Activated naive CD8-positive, alpha-beta T cell treated with anti-CD3 and anti-CD28 coated beads for 36 hours (primary cell): ENCODE results near the gene BNC1. TPM values are rescaled to one million over a fixed set of nuclear protein-coding genes. Genes with fewer than 3 reads are reported as not detected.
"Not testable (repeated sequence)": the region's sequence is repeated elsewhere in the genome, so short reads cannot be mapped to it uniquely, and the experiment has no call there.

Experiments used
- DNase-seq: peaks from one replicate; pipeline ENCODE4 v3.0.0; 2021
- H3K27ac Mint-ChIP-seq: one replicate; pipeline ENCODE4 v1.8.0; 2022; ENCODE audit warnings: mild to moderate bottlenecking, moderate library complexity, mixed read lengths
- H3K27me3 Mint-ChIP-seq: one replicate; pipeline ENCODE4 v1.8.0; 2022; ENCODE audit warnings: mild to moderate bottlenecking, mixed read lengths
- H3K36me3 Mint-ChIP-seq: one replicate; pipeline ENCODE4 v1.8.0; 2021; ENCODE audit warnings: mild to moderate bottlenecking, mixed read lengths
- H3K4me1 Mint-ChIP-seq: one replicate; pipeline ENCODE4 v1.8.0; 2021; ENCODE audit warnings: mixed read lengths
- H3K4me3 Mint-ChIP-seq: one replicate; pipeline ENCODE4 v1.8.0; 2022; ENCODE audit warnings: mild to moderate bottlenecking, moderate library complexity, mixed read lengths
- H3K9me3 Mint-ChIP-seq: one replicate; pipeline ENCODE4 v1.8.0; 2022; ENCODE audit warnings: mixed read lengths
- total RNA-seq, 2 experiments: library from RNA; stranded (reverse); gene quantifications; one replicate each; pipeline ENCODE4 v1.2.3, GENCODE V29; 2021

BNC1 gene
- total RNA-seq, 2 experiments from 2014 or later: not detected

- H3K4me3 Mint-ChIP-seq: no peak overlapping the region
- H3K27ac Mint-ChIP-seq: no peak overlapping the region
- H3K36me3 Mint-ChIP-seq: no peaks in the 10 kb centered on the region
- no peaks in the 10 kb centered on the region for H3K4me1 Mint-ChIP-seq
- peaks cover 12% of the 10 kb centered on the region for H3K27me3 Mint-ChIP-seq
- DNase-seq: no peak
- H3K9me3 Mint-ChIP-seq: no peaks in the 10 kb centered on the region
These were observed 54.2 kb downstream of the BNC1 start for GRCh38 chr15:83230242-83230641.

- Mint-ChIP-seq H3K4me3 (no peak overlapping the region), H3K27me3 (peaks cover 26% of the 10 kb centered on the region), H3K36me3 (no peaks in the 10 kb centered on the region), H3K4me1 (no peaks in the 10 kb centered on the region), H3K9me3 (no peaks in the 10 kb centered on the region), H3K27ac (no peak overlapping the region)
- DNase-seq: no peak
These were observed 59.0 kb downstream of the BNC1 start for GRCh38 chr15:83225449-83225848.

DNA sequence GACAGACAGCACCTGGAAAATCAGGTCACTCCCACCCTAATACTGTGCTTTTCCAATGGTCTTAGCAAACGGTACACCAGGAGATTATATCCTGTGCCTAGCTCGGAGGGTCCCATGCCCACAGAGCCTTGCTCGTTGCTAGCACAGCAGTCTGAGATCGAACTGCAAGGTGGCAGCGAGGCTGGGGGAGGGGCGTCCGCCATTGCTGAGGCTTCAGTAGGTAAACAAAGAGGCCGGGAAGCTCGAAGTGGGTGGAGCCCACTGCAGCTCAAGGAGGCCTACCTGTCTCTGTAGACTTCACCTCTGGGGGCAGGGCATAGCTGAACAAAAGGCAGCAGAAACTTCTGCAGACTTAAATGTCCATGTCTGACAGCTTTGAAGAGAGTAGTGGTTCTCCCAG is 62.7 kb downstream of the BNC1 start:
- not testable (repeated sequence) for H3K27ac Mint-ChIP-seq, H3K4me1 Mint-ChIP-seq, H3K4me3 Mint-ChIP-seq, H3K36me3 Mint-ChIP-seq, DNase-seq, H3K9me3 Mint-ChIP-seq
- H3K27me3 Mint-ChIP-seq: peaks cover 40% of the 10 kb centered on the region

- DNase-seq: no peak
- Mint-ChIP-seq H3K4me3 (no peak overlapping the region), H3K36me3 (no peaks in the 10 kb centered on the region), H3K9me3 (peaks cover 3% of the 10 kb centered on the region), H3K4me1 (peaks cover 2% of the 10 kb centered on the region), H3K27me3 (peaks cover 42% of the 10 kb centered on the region), H3K27ac (no peak overlapping the region)
These were observed 65.4 kb downstream of the BNC1 start for GRCh38 chr15:83219026-83219425.

- Mint-ChIP-seq H3K4me3 (no peak overlapping the region), H3K27ac (no peak overlapping the region), H3K4me1 (peaks cover 2% of the 10 kb centered on the region), H3K36me3 (no peaks in the 10 kb centered on the region), H3K9me3 (peaks cover 3% of the 10 kb centered on the region), H3K27me3 (peaks cover 32% of the 10 kb centered on the region)
- DNase-seq: no peak
These were observed 69.2 kb downstream of the BNC1 start for GRCh38 chr15:83215306-83215705.

GRCh38 chr15:83210619-83211018 is 73.8 kb downstream of the BNC1 start:
- no peak for DNase-seq
- H3K27me3 Mint-ChIP-seq: peaks cover 22% of the 10 kb centered on the region
- H3K9me3 Mint-ChIP-seq: peaks cover 5% of the 10 kb centered on the region
- H3K4me3 Mint-ChIP-seq: no peak overlapping the region
- H3K4me1 Mint-ChIP-seq: peaks cover 6% of the 10 kb centered on the region
- no peak overlapping the region for H3K27ac Mint-ChIP-seq
- H3K36me3 Mint-ChIP-seq: peaks cover 2% of the 10 kb centered on the region

GRCh38 chr15:83209333-83209732 is 75.1 kb downstream of the BNC1 start:
- Mint-ChIP-seq H3K36me3 (peaks cover 2% of the 10 kb centered on the region), H3K27me3 (peaks cover 28% of the 10 kb centered on the region), H3K4me1 (peaks cover 6% of the 10 kb centered on the region), H3K4me3 (no peak overlapping the region), H3K27ac (no peak overlapping the region), H3K9me3 (peaks cover 2% of the 10 kb centered on the region)
- DNase-seq: no peak

- no peak overlapping the region for H3K4me3 Mint-ChIP-seq
These were observed 76.2 kb downstream of the BNC1 start for GRCh38 chr15:83208367-83208661.

DNA sequence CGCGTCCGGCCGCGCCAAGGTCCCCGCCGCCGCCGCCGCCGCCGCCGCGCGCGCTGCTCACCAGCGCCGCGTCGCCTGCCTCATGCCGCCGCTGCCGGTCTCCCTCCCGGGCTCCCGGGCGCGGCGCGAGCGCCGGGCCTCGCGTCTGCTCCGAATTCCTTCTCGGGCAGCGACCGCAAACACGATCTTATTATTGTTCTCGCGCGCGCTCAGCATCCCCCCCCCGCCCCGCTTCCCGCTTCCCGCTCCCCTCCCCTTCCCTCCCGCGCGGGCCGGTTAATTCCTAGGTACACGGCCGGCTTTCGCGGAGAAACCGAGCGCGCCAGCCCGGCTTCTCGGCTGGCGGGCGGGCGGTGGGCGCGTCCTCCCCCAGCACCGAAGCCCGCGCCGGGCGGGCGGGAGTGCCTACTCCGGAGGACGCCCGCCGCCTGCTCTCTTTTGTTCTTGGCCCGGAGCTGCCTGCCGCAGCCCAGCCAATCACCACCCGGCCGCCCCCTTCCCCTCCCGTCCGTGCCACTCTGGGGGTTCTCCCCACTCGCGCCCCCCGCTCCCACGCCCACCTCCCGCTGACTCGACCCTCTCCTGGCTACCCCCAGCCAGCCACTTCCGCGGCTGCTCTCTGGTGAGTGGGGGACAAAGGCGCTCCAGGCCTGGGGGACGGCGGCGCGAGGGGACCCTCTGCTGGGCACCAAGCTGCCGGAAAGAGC is 76.7 kb downstream of the BNC1 start, which contains the start of gene HDGFL3:
Gene HDGFL3 (minus strand): TSS at position 164 of the 707 bp plus-strand sequence. CDS start 409 bp downstream, outside the sequence.
- H3K27ac Mint-ChIP-seq: peak within 1 kb of the TSS; percentile 79
- peak within 1 kb of the TSS; percentile 81 for H3K4me3 Mint-ChIP-seq
- H3K4me1 Mint-ChIP-seq: peaks cover 6% of the 10 kb centered on the region
- H3K9me3 Mint-ChIP-seq: peaks cover 2% of the 10 kb centered on the region
- H3K36me3 Mint-ChIP-seq: peaks cover 2% of the 10 kb centered on the region
- H3K27me3 Mint-ChIP-seq: peaks cover 36% of the 10 kb centered on the region
- peak; percentile 57 for DNase-seq

More at GRCh38 chr15:83208367-83208661, 76.2 kb downstream of the BNC1 start:
- H3K4me1 Mint-ChIP-seq: peaks cover 6% of the 10 kb centered on the region
- no peak overlapping the region for H3K27ac Mint-ChIP-seq
- no peak for DNase-seq
- peaks cover 31% of the 10 kb centered on the region for H3K27me3 Mint-ChIP-seq
- H3K9me3 Mint-ChIP-seq: peaks cover 2% of the 10 kb centered on the region
- H3K36me3 Mint-ChIP-seq: peaks cover 2% of the 10 kb centered on the region

- Mint-ChIP-seq H3K36me3 (peaks cover 2% of the 10 kb centered on the region), H3K27me3 (peaks cover 42% of the 10 kb centered on the region), H3K9me3 (peaks cover 2% of the 10 kb centered on the region), H3K4me1 (peaks cover 7% of the 10 kb centered on the region), H3K27ac (no peak overlapping the region), H3K4me3 (no peak overlapping the region)
- DNase-seq: peak; percentile 33
These were observed 77.3 kb downstream of the BNC1 start for GRCh38 chr15:83207009-83207659.

- H3K4me3 Mint-ChIP-seq: peak overlapping the region; percentile 81
- H3K36me3 Mint-ChIP-seq: peaks cover 2% of the 10 kb centered on the region
- peaks cover 47% of the 10 kb centered on the region for H3K27me3 Mint-ChIP-seq
- no peak for DNase-seq
- H3K27ac Mint-ChIP-seq: peak overlapping the region; percentile 79
- peaks cover 2% of the 10 kb centered on the region for H3K9me3 Mint-ChIP-seq
- H3K4me1 Mint-ChIP-seq: peaks cover 7% of the 10 kb centered on the region
These were observed 77.9 kb downstream of the BNC1 start for GRCh38 chr15:83206526-83207008.

Other genes with a start within 250 kb of the BNC1 start
- gene BTBD1, start 217.4 kb downstream of the BNC1 start, total RNA-seq: 10 to 100 TPM; 62.4 to 63.3 TPM
- 1 to 10 TPM; 1.6 TPM for gene TM6SF1, start 177.0 kb downstream of the BNC1 start, total RNA-seq
- 10 to 100 TPM; 13.7 to 14.1 TPM for gene HDGFL3, start 76.8 kb downstream of the BNC1 start, total RNA-seq
- gene SH3GL3, start 162.7 kb upstream of the BNC1 start, total RNA-seq: not detected